Endothelial cell of umbilical vein (primary cell): ENCODE data around the gene C1QTNF2. TPM values are rescaled to one million over a fixed set of nuclear protein-coding genes. Genes with fewer than 3 reads are reported as not detected.
"Not testable (repeated sequence)": the region's sequence is repeated elsewhere in the genome, so short reads cannot be mapped to it uniquely, and the experiment has no call there.

Source experiments
- BruUV-seq: library from RNA; stranded (reverse); fragments of 400-500 nt; replicated peaks from 2 replicates; lab custom pipeline; 2021; lab: Mats Ljungman, UMichigan
- CTCF ChIA-PET: fragments of 300-600, 350-600 bp; sonication (Branson Sonifier 250); formaldehyde crosslinking; loops from one replicate; lab custom pipeline; 2021; ENCODE audit warnings: antibody characterized with exemption, inconsistent platforms; lab: Charles Lee
- POLR2A ChIA-PET: fragments of 300-600, 350-600 bp; sonication (Branson Sonifier 250); formaldehyde crosslinking; loops from one replicate; lab custom pipeline; 2021; ENCODE audit warnings: antibody characterized with exemption, inconsistent platforms; lab: Charles Lee
- DNase-seq: peaks from one replicate; pipeline ENCODE4 v3.0.0-alpha.2; 2011; ENCODE audit warnings: low read depth, low spot score
- FAIRE-seq: peaks from 2 replicates; lab custom pipeline; 2011; peaks lifted over from hg19 to GRCh38; lab: Jason Lieb, UNC
- H2AFZ ChIP-seq: 2 replicates; pipeline ENCODE4 v1.6.0; 2012; ENCODE audit warnings: low read depth, low read length, control low read depth, inconsistent platforms
- H3K27ac ChIP-seq: 2 replicates; pipeline ENCODE4 v1.5.1; 2011; ENCODE audit warnings: low read depth, mild to moderate bottlenecking, control low read depth, low read length, moderate library complexity; ENCODE audit not compliant: insufficient read depth
- H3K27me3 ChIP-seq, 2 experiments: 2 replicates each; pipeline versions ENCODE4 v1.6.0 to v1.6.1; 2011; ENCODE audit warnings: low read length in 2 of 2, mixed read lengths in 1 of 2; ENCODE audit not compliant: control insufficient read depth in 2 of 2, insufficient read depth in 2 of 2
- H3K36me3 ChIP-seq, 2 experiments: 2 replicates in 1 of 2; 3 replicates in 1 of 2; pipeline ENCODE4 v1.5.1; 2011; ENCODE audit warnings: low read length in 2 of 2, mild to moderate bottlenecking in 1 of 2, moderate library complexity in 1 of 2; ENCODE audit not compliant: control insufficient read depth in 2 of 2, insufficient read depth in 2 of 2; ENCODE audit errors: extremely low read depth in 1 of 2
- H3K4me1 ChIP-seq: 3 replicates; pipeline ENCODE4 v1.5.1; 2011; ENCODE audit warnings: mild to moderate bottlenecking, low read length; ENCODE audit not compliant: control insufficient read depth, insufficient read depth; ENCODE audit errors: extremely low read depth
- H3K4me2 ChIP-seq: 2 replicates; pipeline ENCODE4 v1.6.1; 2011; ENCODE audit warnings: low read length, control low read depth, mixed read lengths; ENCODE audit not compliant: insufficient read depth
- H3K4me3 ChIP-seq, 3 experiments: fragments of 200-600 bp in 1 of 3; sonication (generic), shearing (Covaris generic) in 1 of 3; replicated peaks in 1 of 3; 2 replicates each; pipeline ENCODE4 v1.5.1; 2011 to 2016; ENCODE audit warnings: control low read depth in 3 of 3, low read length in 3 of 3, mild to moderate bottlenecking in 2 of 3, inconsistent platforms in 1 of 3, low read depth in 1 of 3, moderate library complexity in 1 of 3; ENCODE audit not compliant: insufficient read depth in 1 of 3
- H3K79me2 ChIP-seq: 2 replicates; pipeline ENCODE4 v1.6.0; 2012; ENCODE audit warnings: low read length, inconsistent platforms; ENCODE audit not compliant: control insufficient read depth, insufficient read depth
- H3K9ac ChIP-seq: replicated peaks from 2 replicates; pipeline ENCODE3; 2011; ENCODE audit warnings: low read length, control low read depth; ENCODE audit not compliant: insufficient read depth; ENCODE audit errors: extremely low read depth
- H3K9me1 ChIP-seq: replicated peaks from 3 replicates; pipeline ENCODE4 v1.6.0; 2011; ENCODE audit warnings: mild to moderate bottlenecking, low read length; ENCODE audit not compliant: control insufficient read depth, insufficient read depth; ENCODE audit errors: extremely low read depth
- H3K9me3 ChIP-seq: replicated peaks from 2 replicates; pipeline ENCODE4 v1.5.1; 2012; ENCODE audit warnings: low read length, inconsistent platforms; ENCODE audit not compliant: control insufficient read depth, insufficient read depth
- H4K20me1 ChIP-seq: replicated peaks from 2 replicates; pipeline ENCODE3; 2011; ENCODE audit warnings: mild to moderate bottlenecking, low read length; ENCODE audit not compliant: control insufficient read depth, insufficient read depth; ENCODE audit errors: extremely low read depth
- EZH2 ChIP-seq: IDR thresholded peaks from 2 replicates; pipeline ENCODE4 v1.6.1; 2012; ENCODE audit warnings: borderline replicate concordance, low read depth, mild to moderate bottlenecking, moderate library complexity, low read length, inconsistent platforms; ENCODE audit not compliant: severe bottlenecking
- FOS ChIP-seq: IDR thresholded peaks from 2 replicates; pipeline ENCODE4 v1.6.1; 2011; ENCODE audit warnings: mild to moderate bottlenecking, low read length, moderate library complexity, borderline replicate concordance; ENCODE audit not compliant: insufficient read depth
- GATA2 ChIP-seq: IDR thresholded peaks from 2 replicates; pipeline ENCODE4 v1.7.0; 2011; ENCODE audit warnings: low read depth, mild to moderate bottlenecking, moderate library complexity, mixed read lengths, low read length; ENCODE audit not compliant: insufficient read length, insufficient read depth
- JUN ChIP-seq: IDR thresholded peaks from 2 replicates; pipeline ENCODE4 v1.6.1; 2011; ENCODE audit warnings: borderline replicate concordance, low read depth; ENCODE audit not compliant: insufficient read length, insufficient read depth
- MAX ChIP-seq: IDR thresholded peaks from 2 replicates; pipeline ENCODE4 v1.6.1; 2011; ENCODE audit not compliant: insufficient read depth, insufficient read length
- MYC ChIP-seq: IDR thresholded peaks from one replicate; pipeline ENCODE4 v1.6.1; 2011; ENCODE audit warnings: mild to moderate bottlenecking, low read depth, low read length
- POLR2A ChIP-seq: IDR thresholded peaks from 2 replicates; pipeline ENCODE4 v1.6.1; 2012; ENCODE audit warnings: low read depth, mild to moderate bottlenecking, control low read depth, low read length
- POLR2AphosphoS5 ChIP-seq: IDR thresholded peaks from 2 replicates; pipeline ENCODE4 v1.6.1; 2012; ENCODE audit warnings: low read depth, mild to moderate bottlenecking, control low read depth, low read length, moderate library complexity; ENCODE audit not compliant: insufficient read depth
- dilution Hi-C: fragments of 300-500 bp; cut with MboI; formaldehyde crosslinking; loops from one replicate; pipeline ENCODE4 v1.15.0; 2019; ENCODE audit warnings: low sequenced_read_pairs; ENCODE audit not compliant: extremely low pct_ligation_motif_present
- intact Hi-C: fragments of 100-400 bp; cut with micrococcal nuclease; formaldehyde crosslinking; loops from one replicate; pipeline ENCODE4 v1.10.0; 2022
- polyA plus RNA-seq, 4 experiments: library from polyadenylated mRNA; depleted of rRNA in 3 of 4; stranded (reverse) in 3 of 4; unstranded in 1 of 4; fragments of >200 nt; gene quantifications; 2 replicates each; pipeline versions ENCODE4 v1.2.1 to v1.2.3, GENCODE V29; 2011 to 2012; ENCODE audit warnings: missing spikeins in 1 of 4
- total RNA-seq: library from RNA; stranded (reverse); gene quantifications from 2 replicates; pipeline ENCODE4 v1.2.3, GENCODE V29; 2021
- TF ChIP-seq, protein P1 (sequence below), 2 donors: IDR thresholded peaks; 1 replicate in 1 of 2; 2 replicates in 1 of 2; pipeline ENCODE4 v1.5.1; 2011; ENCODE audit warnings: low read length in 2 of 2, mild to moderate bottlenecking in 2 of 2, moderate library complexity in 2 of 2, control low read depth in 1 of 2, inconsistent platforms in 1 of 2, low read depth in 1 of 2; ENCODE audit not compliant: insufficient read depth in 1 of 2; ENCODE audit errors: extremely low read depth in 1 of 2

C1QTNF2 gene
- total and polyA plus RNA-seq, 2 donors (not counting 3 experiments of a cell fraction or from before 2014, with no cell fraction given): 0.52 to 0.53 TPM

DNA sequence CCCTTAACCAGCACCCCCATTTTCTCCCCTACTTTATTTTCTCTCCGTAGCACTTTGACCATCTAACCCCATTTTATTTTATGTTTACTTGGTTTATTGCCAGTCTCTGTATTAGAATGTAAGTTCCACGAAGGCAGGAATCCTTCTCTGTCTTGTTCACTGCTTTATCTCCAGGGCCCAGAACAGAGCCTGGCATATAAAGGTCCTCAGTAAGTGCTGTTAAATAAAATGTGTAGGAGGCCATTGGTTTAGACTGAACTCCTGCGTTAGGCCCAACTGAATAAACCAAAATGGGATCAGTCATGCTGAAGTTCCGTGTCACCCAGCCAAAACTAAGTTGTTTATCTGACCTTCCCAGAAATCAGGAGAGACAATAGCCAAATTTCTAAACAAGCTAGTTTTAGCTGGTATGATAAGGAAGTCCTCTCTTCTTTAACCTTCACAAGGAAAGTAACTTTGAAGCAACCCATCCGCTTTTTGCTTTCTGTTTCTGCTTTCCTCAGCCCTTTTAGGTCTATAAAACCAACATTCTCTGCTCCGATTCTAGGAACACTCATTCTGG lies 29.0 kb downstream of the C1QTNF2 start:
- Histone ChIP-seq H2AFZ (no peak overlapping the region), H3K36me3 (no peaks in the 10 kb centered on the region), H3K9me3 (no peaks in the 10 kb centered on the region), H3K27me3 (no peaks in the 10 kb centered on the region), H3K9ac (no peak overlapping the region), H3K4me2 (no peak overlapping the region), H3K79me2 (no peaks in the 10 kb centered on the region), H3K27ac (no peak overlapping the region), H3K4me3 (no peak overlapping the region), H3K4me1 (no peaks in the 10 kb centered on the region), H4K20me1 (no peaks in the 10 kb centered on the region), H3K9me1 (no peaks in the 10 kb centered on the region)
- POLR2A ChIA-PET: no interaction called here
- FAIRE-seq (no peak), DNase-seq (no peak)
- intact Hi-C loops (no loop called here), dilution Hi-C loops (no loop called here)
- TF ChIP-seq GATA2: no peak
- no peak for TF ChIP-seq EZH2
- TF ChIP-seq FOS: no peak
- no peak for TF ChIP-seq POLR2AphosphoS5
- no peak for TF ChIP-seq MAX
- TF ChIP-seq, protein P1, sequence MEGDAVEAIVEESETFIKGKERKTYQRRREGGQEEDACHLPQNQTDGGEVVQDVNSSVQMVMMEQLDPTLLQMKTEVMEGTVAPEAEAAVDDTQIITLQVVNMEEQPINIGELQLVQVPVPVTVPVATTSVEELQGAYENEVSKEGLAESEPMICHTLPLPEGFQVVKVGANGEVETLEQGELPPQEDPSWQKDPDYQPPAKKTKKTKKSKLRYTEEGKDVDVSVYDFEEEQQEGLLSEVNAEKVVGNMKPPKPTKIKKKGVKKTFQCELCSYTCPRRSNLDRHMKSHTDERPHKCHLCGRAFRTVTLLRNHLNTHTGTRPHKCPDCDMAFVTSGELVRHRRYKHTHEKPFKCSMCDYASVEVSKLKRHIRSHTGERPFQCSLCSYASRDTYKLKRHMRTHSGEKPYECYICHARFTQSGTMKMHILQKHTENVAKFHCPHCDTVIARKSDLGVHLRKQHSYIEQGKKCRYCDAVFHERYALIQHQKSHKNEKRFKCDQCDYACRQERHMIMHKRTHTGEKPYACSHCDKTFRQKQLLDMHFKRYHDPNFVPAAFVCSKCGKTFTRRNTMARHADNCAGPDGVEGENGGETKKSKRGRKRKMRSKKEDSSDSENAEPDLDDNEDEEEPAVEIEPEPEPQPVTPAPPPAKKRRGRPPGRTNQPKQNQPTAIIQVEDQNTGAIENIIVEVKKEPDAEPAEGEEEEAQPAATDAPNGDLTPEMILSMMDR (IDR thresholded peaks at IDR 0.05; ENCODE audit: extremely low read depth in 1 of 2, insufficient read depth in 1 of 2, low read depth in 1 of 2, low read length in 2 of 2): no peak
- TF ChIP-seq MYC: no peak
- TF ChIP-seq JUN: no peak
- TF ChIP-seq POLR2A: no peak
- CTCF ChIA-PET: interaction anchor here (6.7 to 13.5 kb wide), 2 partner anchors 98 to 318 kb away, joined by 87 to 243 read pairs; no protein-coding TSS in a partner anchor
- BruUV-seq: no TSS peak

DNA sequence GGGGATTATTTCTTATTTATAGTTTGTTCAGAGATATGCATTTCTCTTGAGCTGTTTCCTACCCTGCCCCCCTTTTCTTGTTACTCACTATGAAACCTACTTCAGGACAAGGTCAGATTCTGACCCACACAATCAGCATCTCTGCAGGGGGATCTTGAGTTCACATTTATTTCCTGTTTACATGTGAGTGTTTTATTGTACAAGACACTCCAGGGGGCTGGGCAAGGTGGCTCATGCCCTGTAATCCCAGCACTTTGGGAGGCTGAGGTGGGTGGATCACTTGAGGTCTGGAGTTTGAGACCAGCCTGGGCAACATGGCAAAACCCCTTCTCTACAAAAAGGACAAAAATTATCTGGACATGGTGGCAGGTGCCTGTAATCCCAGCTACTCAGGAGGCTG lies 29.9 kb downstream of the C1QTNF2 start:
- FAIRE-seq, H2AFZ ChIP-seq, intact Hi-C loops, H3K9me3 ChIP-seq, H3K4me1 ChIP-seq, H3K27me3 ChIP-seq, H3K4me3 ChIP-seq, H3K4me2 ChIP-seq, H3K27ac ChIP-seq, H4K20me1 ChIP-seq, BruUV-seq, DNase-seq, H3K79me2 ChIP-seq, POLR2A ChIA-PET, H3K36me3 ChIP-seq, H3K9ac ChIP-seq, H3K9me1 ChIP-seq, dilution Hi-C loops: not testable (repeated sequence)
- CTCF ChIA-PET: interaction anchor here (0.7 to 13.5 kb wide), 2 partner anchors 142 to 317 kb away, joined by 3 to 243 read pairs; no protein-coding TSS in a partner anchor
